Epithelial cell of proximal tubule (primary cell): ENCODE data around the gene MYO1B. TPM values are rescaled to one million over a fixed set of nuclear protein-coding genes. Genes with fewer than 3 reads are reported as not detected.

ENCODE experiments used
- DNase-seq: peaks from one replicate; pipeline ENCODE4 v3.0.0-alpha.2; 2011; ENCODE audit warnings: low read depth
- H3K4me3 ChIP-seq: 2 replicates; pipeline ENCODE4 v1.5.1; 2011; ENCODE audit warnings: low read depth, mild to moderate bottlenecking, low read length
- total RNA-seq: library from RNA; depleted of rRNA; stranded (reverse); fragments of >200 nt; gene quantifications from 2 replicates; pipeline ENCODE4 v1.2.3, GENCODE V29; 2015
- TF ChIP-seq, protein P1 (sequence below): conservative IDR thresholded peaks from 2 replicates; pipeline ENCODE4 v1.5.1; 2012; ENCODE audit warnings: low read depth, mild to moderate bottlenecking, low read length

MYO1B gene
- total RNA-seq, 1 donor from 2014 or later: 69.6 TPM

DNA sequence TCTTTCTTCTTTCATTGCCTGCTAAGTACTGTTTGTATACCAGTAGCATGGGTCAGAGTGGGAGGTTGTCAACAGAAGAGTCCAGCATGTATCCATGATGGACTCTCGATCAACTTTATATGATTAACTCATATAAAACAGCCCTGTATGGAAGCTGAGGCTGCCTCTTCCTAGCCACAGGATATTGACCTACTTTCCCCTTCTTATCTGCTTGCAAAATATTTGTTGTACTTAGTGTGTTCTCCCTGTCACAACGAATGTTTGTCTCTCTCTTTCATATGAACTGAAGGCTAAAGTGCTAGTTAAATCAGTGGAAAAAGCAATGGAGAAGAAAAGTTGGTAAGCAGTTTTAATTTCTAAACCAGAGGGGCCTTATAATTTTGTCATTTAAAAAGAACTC is 17.8 kb downstream of the MYO1B start:
- no peak for DNase-seq
- no peak overlapping the region for H3K4me3 ChIP-seq
- TF ChIP-seq, protein P1, sequence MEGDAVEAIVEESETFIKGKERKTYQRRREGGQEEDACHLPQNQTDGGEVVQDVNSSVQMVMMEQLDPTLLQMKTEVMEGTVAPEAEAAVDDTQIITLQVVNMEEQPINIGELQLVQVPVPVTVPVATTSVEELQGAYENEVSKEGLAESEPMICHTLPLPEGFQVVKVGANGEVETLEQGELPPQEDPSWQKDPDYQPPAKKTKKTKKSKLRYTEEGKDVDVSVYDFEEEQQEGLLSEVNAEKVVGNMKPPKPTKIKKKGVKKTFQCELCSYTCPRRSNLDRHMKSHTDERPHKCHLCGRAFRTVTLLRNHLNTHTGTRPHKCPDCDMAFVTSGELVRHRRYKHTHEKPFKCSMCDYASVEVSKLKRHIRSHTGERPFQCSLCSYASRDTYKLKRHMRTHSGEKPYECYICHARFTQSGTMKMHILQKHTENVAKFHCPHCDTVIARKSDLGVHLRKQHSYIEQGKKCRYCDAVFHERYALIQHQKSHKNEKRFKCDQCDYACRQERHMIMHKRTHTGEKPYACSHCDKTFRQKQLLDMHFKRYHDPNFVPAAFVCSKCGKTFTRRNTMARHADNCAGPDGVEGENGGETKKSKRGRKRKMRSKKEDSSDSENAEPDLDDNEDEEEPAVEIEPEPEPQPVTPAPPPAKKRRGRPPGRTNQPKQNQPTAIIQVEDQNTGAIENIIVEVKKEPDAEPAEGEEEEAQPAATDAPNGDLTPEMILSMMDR: no peak

DNA sequence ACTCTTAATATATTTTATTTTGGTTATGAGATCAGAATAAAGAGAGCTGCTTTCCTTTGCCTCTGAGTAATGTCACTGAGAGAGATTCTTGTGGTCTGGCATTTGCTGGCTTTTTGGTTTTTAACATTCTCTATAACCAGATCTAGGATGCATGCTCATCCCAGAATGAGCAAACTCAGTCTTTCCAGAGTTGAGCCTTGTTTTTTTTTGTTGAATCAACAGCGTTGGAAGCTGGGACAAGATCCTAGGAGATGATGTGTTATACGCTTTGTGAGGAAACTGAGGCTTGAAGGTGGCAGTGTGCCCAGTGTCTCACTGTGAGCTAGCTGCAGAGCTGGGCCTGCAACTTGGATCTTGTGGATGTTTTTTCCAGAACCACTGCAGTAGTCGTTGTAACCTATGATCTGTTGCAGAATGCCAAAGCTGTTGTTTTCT is 19.5 kb downstream of the MYO1B start:
- DNase-seq: no peak
- H3K4me3 ChIP-seq: no peak overlapping the region
- TF ChIP-seq, protein P1: no peak

DNA sequence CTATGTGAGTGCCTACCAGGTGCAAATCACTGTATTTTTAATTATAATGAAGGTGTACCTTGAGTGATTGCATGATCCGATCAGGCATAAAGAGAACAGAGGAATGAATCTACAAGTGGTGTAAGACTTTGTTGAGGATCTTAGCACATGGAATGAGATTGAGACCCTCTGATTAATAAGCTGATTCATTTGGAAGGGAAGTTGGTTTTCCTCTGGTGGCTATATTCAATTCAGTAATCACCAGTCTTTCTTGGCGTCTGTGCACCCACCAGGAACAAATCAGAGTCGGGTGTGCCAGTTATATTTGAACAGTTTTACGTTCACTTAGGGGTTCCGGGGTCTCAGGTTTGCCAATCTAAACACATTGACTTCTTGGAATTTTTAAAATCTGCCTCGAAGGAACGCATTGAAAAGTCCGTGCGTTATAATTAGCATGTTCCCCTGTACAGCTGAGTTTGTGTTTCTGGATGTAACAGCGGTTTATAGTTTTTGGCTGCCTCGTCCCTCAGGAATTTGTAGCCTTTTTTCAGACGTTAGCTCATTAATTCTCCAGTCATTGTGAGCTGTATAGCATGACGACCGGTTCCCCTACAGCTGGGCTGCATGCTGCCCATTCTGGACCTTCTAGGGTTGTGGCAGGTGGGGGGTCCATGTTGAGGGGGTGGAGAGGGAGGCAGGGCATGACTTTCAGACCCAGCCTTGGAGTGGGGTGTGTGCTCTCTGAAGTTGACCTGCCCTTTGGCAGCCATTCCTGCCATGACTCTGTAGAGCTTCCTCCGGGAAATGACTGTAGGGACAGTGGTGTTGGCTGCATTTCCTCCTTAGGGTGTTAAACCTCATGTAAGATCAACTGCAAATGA is 20.3 kb downstream of the MYO1B start:
- TF ChIP-seq, protein P1: no peak
- H3K4me3 ChIP-seq: no peak overlapping the region

DNA sequence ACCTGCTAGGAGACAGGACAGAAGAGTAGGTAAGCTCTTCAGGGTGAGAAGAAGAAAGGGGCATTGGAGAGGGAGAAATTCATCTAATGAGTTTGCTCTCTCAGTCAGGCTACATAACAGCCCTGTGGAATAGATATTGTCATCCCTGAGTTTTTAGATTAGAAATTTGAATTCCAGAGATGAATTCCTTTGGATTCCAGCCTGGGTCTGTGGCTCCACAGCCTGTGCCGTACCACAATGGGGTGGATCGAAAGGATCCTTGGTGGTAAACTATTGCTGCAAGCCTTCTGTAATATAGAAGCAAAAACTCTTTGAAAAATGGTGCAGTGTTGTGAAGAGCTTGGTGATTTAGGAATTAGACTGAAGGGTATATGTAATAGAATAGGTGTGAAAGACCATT is 21.0 kb downstream of the MYO1B start:
- TF ChIP-seq, protein P1: no peak
- H3K4me3 ChIP-seq: no peak overlapping the region
- DNase-seq: no peak

More for the DNA sequence above, 20.3 kb downstream of the MYO1B start:
- no peak for DNase-seq

DNA sequence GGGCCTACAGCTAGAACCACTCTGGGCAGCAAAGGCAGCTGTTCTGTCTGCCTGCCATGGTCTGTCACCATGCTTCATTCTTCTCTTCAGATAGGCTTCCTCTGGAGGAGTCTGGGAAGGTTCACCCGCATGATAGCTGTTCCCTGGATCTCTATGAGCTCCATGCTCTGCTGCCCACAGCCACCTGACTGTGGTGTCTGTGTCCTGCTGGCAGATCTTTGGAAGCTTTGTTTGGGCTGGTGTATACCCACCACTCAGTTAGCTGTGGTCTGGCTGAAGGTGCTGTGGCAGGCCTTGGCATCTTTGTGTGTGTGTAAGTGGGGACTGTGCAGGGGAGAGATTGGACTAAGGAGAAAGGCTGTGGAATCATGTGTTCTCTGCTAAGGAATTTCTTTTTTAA is 23.4 kb downstream of the MYO1B start:
- TF ChIP-seq, protein P1: no peak
- no peak overlapping the region for H3K4me3 ChIP-seq
- DNase-seq: no peak

DNA sequence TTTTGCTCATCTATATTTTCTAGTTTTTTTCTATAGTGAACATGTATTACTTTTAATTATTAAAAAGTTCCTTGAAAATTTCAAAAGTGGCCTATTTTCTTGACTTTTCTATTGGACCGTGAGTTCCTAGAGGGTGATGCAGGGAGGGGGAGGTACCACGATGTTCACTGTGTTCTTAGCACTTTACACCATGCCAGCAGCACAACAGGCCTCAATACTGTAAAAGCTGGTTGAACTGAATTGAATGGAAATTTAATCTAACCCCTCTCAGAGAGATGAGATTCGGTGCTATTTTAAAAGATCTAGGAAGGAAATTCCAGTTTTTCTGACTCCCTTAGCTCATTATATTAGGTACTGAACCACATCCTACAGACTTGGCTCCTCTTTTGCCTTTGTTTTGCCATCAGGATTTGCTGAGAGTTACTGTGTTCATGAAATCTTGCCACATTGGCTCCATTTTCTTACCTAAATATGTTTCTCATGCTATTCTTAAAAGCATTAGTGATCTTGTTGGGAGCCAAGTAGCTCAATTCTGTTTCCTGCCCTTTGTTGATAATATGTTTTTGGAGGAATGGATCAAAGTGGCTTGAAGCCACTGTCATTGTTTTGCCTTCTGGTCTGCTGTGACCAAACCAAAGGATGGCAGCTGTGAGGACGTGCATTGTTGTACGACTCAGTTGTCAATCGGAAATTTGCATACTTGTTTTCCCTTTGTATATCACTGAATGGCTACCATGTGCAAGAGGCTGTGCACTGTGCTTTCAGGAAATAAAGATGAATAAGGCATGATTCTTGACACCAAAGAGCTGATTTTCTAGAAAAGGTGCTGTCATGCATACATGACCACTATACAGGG is 25.3 kb downstream of the MYO1B start:
- no peak overlapping the region for H3K4me3 ChIP-seq
- TF ChIP-seq, protein P1: no peak

More for the DNA sequence above, 25.3 kb downstream of the MYO1B start:
- no peak for DNase-seq
